Ureter (tissue), 1 donor: ENCODE results near the gene SLC39A11. TPM values are rescaled to one million over a fixed set of nuclear protein-coding genes. Genes with fewer than 3 reads are reported as not detected.

Source experiments
- DNase-seq: peaks from one replicate; pipeline ENCODE4 v3.0.0-alpha.2; 2020; ENCODE audit warnings: low spot score
- total RNA-seq: library from RNA; stranded (reverse); gene quantifications from one replicate; pipeline ENCODE4 v1.2.4, GENCODE V29; 2023
- donor health status: DM: yes; HTN: yes; CAD: no.

Gene SLC39A11
- total RNA-seq, 1 donor from 2014 or later, result 60.3 TPM

GRCh38 chr17:72684405-72685020 is 408.0 kb downstream of the SLC39A11 start:
- DNase-seq, result no peak

- DNase-seq, result peak; percentile 71
Observed at GRCh38 chr17:72683506-72684404, 408.7 kb downstream of the SLC39A11 start.

GRCh38 chr17:72682605-72683004 is 409.9 kb downstream of the SLC39A11 start:
- no peak for DNase-seq

GRCh38 chr17:72681844-72682243 is 410.6 kb downstream of the SLC39A11 start:
- no peak for DNase-seq

DNA sequence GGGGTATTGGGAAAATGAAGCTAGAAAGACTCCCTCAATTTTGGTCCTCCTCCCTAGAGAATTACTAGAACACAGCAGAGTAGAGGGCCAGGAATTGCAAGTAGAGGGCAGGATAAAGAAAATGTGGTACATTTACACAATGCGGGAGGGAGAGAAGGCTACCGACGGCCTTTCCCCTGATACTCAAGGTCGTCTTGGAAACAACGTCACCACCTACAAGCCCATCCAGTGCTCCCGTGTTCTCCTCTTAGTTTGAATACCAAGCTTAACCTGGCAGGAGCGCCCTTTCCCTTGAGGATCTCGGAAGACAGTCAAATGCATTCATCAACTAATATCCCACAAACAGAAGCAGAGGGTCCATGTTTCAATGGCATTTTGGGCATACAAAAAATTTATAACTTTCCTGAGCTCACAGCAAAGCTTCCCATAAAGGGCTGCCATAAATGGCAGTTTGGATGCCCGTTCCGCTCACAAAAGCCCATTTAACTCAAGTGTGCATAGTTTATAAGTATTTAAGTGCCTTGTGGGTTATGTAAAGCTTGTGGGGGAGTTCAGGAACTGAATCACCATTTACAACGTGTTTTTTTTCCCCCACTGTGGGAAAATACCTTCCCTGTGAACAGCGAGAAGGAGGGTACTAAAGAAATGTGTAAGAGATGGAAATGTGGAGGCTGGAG is 414.6 kb downstream of the SLC39A11 start:
- no peak for DNase-seq

DNA sequence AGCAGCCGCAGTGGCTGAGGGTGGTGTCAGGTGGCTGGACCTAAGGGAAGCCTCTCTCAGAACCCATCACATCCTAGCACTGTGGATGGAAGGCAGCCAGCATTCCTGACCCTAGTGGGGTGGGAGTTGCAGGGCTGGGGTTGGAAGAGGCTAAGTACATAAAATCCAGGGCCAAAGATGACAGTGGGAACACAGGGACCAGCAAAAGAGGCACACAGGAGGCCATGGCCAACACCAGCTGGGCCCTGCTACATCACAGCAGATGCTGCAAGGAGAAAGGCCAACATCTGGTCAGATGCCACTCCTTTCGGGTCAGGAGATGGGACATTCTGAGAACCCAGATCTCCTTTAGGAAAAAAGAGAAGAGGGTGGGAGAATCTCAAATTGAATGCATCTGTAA is 415.4 kb downstream of the SLC39A11 start:
- DNase-seq, result no peak

DNA sequence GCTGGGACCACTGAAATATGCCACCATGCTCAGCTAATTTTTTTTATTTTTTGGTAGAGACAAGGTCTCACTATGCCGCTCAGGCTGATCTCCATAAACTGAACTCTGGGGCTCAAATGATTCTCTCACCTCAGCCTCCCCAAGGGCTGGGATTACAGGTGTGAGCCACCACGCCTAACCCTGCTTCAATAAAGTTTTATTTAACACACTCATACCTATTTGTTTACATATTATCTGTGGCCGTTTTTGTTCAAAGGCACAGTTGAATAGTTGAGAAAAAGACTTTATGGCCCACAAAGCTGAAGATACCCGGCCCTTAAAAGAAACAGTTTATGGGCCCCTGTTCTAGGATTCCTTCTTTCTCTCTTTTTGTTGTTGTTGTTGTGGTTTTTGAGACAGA is 419.8 kb downstream of the SLC39A11 start:
- DNase-seq, result no peak

DNA sequence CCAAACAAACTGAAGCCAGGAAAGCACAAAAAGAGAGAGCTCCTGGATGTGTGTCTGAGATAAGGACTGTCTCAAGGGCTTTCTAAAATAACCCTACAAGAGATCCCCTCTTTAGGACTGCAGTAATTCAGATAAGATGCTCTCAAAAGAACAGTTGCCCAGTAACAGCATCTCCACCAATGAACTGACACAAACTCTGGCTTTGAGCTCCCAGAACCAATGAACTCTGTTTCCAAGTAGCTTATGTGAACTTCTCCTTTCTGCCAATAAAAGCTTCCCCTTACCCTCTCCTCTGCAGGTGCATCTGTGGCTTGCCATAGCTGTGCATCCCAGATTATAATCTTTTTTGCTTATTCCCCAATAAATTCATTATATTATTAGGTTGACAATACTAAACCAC is 421.5 kb downstream of the SLC39A11 start:
- no peak for DNase-seq

GRCh38 chr17:72667096-72668063 is 425.1 kb downstream of the SLC39A11 start:
- no peak for DNase-seq

- no peak for DNase-seq
Observed at GRCh38 chr17:72665852-72666851, 426.3 kb downstream of the SLC39A11 start.

GRCh38 chr17:72662827-72663190 is 429.7 kb downstream of the SLC39A11 start:
- no peak for DNase-seq

DNA sequence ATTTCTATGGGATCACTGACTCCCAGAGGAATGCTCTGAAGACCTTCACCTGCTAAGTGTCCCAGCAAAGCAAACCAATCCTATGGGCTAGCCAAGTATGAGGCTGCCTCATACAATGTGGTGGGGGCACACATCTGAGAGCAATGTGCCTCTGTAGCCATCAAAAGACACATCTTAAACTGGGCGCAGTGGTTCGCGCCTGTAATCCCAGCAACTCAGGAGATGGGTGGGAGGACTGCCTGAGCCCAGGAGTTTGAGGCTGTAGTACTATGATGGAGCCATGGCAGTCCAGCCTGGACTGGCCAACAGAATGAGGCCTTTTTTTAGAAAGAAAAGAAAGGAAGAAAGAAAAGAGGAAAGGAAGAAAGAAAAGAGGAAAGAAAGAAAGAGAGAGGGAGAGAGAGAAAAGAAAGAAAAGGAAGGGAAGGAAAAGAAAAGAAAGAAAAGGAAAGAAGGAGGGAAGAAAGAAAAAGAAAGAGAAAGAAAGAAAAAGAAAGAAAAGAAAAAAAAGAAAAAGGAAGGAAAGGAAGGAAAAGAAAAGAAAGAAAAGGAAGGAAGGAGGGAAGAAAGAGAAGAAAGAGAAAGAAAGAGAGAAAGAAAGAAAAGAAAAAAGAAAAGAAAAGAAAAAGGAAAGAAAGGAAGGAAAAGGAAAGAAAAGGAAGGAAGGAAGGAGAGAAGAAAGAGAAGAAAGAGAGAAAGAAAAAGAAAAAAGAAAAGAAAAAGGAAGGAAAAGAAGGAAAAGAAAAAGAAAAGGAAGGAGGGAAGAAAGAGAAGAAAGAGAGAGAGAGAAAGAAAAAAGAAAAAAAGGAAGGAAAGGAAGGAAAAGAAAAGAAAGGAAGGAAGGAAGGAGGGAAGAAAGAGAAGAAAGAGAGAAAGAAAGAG is 430.3 kb downstream of the SLC39A11 start:
- DNase-seq, result no peak

DNA sequence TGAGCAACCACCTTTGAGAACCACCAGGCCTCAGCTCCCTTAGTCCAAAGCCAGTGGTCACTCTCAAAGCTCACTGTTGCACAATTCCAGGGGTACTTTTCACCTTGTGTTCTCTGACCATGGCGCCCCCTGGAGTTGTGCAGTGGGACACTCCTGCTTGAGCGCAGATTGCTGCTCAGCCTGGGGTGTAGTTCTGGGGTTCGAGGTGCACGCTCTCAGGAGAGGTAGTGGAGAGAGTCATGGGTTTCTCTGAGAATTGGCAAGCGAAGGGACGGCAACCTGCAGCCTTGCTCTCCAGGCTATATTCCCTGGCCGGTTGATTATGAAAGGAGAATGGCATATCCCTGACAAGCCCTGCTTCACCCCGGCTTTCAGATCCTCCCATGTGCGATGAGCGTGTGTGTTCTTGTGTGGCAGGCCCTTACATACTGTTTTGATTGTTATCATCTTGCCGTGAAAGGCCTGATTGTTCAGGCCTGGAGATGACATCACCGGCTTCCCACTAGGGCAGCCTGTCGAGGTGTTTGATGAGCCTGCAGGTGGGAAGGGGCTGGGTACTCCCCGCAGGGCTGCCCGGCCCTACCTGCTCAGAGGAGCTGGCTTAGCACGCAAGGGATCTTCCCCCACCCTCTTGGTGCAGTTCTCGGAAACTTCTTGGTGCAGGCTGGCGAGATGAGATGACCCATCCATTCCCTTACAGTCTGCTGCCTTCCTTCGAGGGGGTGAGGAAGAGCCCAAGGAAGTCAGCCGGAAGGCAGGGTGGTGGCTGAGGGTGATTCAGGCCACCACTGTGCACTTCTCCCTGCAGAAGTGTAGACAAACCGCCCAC is 431.2 kb downstream of the SLC39A11 start:
- DNase-seq, result peak; percentile 64

GRCh38 chr17:72660274-72661115 is 432.0 kb downstream of the SLC39A11 start:
- no peak for DNase-seq

GRCh38 chr17:72659811-72660210 is 432.7 kb downstream of the SLC39A11 start:
- DNase-seq, result no peak

DNA sequence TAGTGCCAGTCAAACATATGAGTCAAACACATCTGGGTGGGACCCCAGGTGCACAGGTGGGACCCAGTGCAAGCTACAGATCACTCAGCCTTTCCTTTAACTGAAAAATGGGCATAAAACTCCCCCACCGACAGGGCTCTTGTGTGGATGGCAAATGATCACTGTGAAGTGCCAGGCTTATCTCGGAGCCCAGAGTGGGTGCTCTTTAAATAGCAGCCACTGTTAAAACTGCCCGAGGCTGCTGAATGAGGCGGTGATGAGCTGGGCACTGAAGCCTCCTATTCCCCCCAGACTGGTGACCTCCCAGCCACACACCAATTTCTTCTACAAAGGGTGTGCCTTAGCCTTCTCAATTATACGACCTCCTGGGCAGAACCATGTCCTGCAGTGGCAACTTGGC is 433.8 kb downstream of the SLC39A11 start:
- DNase-seq, result no peak
